ENCODE data around the gene GLT1D1.
"Not testable (repeated sequence)": the region's sequence is repeated elsewhere in the genome, so short reads cannot be mapped to it uniquely, and the experiment has no call there.

The GLT1D1 gene

DNA sequence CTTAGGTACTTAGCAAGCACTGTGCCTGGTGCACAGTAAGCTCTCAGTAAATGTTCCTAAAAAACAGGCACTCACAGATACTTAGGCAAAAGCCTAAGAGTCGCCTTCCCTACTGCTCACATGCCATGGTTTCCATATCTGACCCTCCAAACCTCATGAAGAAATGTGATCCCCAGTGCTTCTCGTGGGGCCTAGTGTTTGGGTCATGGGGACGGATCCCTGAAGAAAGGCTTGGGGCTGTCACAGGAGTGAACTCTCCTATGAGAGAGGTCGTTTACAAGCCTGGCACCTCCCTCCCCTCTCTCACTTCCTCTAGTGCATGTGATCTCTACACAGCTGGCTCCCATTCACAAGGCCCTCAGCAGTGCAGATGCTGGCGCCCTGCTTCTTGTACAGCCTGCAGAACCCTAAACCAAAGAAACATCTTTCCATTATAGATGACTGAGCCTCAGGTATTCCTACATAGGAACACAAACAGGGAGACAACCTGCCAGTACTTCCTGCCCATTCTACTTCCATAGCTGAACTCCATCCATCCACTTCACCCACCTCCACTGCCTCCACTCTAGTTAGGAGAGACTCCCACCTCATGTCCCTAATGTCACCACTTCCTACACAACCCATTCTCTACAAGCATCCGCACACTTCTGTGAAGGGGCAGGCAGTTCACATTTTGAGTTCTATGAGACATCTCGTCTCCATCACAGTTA, 32.4 kb upstream of the GLT1D1 start:
- peak; percentile 29 for DNase-seq

DNA sequence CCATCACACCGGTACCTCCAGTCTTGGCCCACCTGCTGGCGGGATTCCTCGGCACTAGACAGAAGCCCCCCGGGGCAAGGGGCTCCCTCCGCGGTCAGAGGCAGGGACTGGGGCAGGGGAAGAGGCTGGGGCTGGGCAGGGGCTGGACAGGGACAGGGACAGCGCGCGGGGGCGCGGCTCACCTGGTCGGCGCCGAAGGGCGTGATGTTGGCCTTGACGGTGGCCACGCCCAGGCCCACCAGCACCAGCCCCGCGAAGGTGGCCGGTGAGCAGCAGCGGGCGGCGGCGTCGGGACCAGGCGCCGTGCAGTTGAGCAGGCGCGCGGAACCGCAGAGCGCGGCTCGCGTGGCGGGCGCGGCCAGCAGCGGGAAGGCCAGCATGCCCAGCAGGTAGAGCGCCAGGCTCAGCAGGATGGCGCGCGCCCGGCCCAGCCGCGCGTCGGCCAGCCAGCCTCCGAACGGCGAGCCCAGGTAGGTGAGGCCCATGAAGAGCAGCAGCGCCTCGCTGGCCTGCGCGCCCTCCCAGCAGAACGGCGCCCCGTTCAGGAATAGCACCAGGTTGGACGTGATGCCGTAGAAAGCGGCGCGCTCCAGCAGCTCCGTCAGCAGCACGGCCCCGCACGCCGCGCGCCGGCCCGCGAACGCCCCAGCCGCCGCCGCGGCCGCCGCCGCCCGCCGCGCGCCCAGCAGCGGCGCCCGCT, 29.9 kb upstream of the GLT1D1 start:
- DNase-seq = peak; percentile 55

DNA sequence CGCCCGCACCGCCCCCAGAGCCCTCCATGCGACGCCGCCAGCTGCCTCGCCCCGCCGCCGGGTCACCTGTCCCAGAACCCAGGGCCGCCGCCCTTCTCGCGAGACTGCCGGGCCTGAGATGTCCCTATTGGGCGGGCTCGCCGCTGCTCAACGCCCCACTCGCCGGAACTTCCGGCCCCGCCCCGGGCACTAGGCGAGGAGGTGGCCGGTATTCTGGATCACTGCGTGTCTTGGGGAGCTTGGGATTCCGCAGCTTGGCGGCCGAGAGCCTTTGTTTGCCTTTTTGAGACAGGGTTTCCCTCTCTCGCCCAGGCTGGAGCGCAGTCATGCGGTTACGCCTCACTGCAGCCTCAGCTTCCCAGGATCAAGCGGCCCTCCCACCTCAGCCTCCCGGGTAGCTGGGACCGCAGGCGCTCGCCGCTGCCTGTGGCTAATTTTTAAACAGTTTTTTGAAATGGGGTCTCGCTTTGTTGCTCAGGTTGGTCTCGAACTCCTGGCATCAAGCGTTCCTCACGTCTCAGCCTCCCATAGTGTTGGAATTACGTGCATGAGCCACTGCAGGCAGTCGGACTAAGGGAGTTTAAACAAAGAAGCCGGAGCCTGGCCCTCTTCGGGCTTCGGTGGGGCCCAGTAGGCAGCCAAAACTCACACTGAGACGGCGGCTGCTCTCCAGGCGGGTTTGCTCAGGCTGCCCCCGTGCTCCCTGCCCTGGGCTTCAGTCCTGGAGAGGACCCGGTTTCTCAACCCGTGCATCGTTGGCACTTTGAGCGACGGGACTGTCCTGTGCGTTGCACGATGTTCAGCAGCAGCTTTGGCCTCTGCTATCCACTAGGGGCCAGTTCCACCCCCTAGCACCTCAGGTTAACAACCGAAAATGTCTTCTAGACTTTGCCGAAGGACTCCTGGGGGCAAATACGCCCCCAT, 29.1 kb upstream of the GLT1D1 start, which contains the start of gene SLC15A4:
Gene SLC15A4, minus strand, starts transcription at position 43 of the 924 bp plus-strand sequence. Its CDS starts 15 bp downstream, at position 28.
- peak; percentile 95 for DNase-seq

- peak; percentile 31 for DNase-seq
Observed at GRCh38 chr12:128825835-128826234, 27.4 kb upstream of the GLT1D1 start.

DNA sequence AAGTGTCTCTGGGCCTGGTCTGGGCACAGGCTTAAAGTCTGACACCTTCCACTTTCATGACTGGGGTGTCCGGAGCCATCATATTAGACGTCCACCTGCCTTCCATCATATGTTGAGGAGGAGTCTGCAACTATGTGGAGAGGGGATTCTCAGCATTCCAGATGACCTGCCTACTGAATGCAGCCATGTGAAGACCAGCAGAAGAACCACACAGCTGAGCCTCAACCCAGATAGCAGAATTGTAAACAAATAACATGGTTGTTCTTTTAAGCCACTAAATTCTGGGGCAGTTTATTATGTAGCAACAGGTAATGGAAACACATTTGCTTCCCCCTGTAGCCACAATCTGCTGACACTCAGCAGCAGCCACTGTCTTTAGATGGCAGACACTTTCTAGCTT, 25.6 kb upstream of the GLT1D1 start:
- DNase-seq = no peak

- DNase-seq = no peak
Observed at GRCh38 chr12:128829861-128830504, 23.3 kb upstream of the GLT1D1 start.

GRCh38 chr12:128830505-128830893, 22.8 kb upstream of the GLT1D1 start:
- no peak for DNase-seq

DNA sequence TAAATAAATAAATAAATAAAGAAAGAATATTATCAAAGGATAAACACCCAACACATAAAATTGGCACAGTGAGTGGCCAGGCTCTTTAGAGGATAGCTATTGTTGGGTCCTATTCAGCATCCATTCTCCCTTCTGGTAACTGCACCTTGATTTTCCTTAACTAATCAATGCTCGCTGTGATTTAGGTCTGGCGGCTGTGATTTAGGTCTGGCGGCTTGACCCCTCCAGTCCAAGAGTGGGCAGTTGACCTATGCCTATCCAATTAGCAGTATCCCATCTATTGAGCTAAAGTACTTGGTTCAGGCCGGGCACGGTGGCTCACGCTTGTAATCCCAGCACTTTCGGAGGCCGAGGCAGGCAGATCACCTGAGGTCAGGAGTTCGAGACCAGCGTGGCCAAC, 19.9 kb upstream of the GLT1D1 start:
- no peak for DNase-seq

DNA sequence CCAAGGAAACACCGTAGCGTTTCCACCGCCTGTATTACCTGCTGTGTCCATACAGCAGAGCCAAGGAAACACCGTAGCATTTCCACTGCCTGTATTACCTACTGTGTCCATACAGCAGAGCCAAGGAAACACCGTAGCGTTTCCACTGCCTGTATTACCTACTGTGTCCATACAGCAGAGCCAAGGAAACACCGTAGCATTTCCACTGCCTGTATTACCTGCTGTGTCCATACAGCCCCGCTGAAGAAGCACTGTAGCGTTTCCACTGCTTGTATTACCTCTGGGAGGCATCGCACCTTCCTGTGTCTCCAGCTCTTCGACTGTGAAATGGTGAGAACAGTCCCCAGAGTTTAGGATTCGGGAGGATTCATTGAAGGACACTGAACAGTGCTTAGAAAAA, 13.4 kb upstream of the GLT1D1 start:
- not testable (repeated sequence) for DNase-seq

DNA sequence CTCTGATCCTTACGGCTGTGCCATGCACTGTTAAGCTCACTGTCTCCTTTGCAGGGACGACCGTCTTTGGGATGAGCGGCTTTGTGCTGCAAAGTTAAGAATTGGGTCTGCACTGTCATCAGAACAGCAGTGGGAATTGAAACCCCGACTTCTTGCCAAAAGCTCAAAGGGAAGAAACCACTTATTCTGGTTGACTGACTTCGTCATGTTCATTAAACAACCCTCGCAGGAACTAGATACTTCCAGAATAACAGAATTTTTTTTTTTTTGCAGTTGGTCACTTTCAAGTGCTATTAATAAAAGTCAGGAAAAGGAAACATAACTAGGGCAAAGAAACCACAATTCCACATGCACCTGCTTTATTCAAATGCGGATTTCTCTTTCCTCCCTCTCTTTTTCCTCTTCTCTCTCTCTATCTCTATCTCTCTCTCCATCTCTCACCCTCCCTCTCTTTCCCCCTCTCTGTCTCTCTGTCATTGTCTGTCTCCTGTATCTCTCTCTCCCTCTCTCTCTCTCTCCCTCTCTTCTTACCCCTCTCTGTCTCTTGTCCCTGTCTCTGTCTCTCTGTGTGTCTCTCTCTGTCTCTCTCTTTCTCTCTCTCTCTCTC, 12.3 kb upstream of the GLT1D1 start:
- no peak for DNase-seq

- DNase-seq = no peak
Observed at GRCh38 chr12:128842579-128842978, 10.7 kb upstream of the GLT1D1 start.

DNA sequence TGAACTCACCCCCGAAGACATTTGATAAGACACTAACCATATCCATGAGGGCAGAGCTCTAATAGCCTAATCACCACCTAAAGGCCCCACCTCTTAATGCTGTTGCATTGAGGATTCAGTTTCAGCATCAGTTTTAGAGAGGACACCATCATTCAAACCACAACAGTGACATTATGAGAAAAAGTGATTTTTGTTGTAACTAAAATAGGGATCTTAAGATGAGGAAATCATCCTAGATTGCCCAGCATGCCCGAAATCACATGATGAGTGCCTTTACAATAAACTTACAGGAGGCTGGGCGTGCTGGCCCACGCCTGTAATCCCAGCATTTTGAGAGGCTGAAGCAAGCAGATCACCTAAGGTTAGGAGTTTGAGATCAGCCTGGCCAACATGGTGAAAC, 9.7 kb upstream of the GLT1D1 start:
- no peak for DNase-seq

- DNase-seq = no peak
Observed at GRCh38 chr12:128844031-128844635, 9.1 kb upstream of the GLT1D1 start.

DNA sequence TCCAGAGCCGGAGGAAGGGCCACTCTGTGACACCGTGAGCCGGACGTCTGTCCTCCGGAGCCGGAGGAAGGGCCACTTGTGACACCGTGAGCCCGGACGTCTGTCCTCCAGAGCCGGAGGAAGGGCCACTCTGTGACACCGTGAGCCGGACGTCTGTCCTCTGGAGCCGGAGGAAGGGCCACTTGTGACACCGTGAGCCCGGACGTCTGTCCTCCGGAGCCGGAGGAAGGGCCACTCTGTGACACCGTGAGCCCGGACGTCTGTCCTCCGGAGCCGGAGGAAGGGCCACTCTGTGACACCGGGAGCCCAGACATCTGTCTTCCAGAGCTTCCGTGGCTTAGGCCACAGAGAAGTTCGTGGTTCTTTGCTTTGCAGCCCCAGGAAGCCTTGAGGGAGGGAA, 6.6 kb upstream of the GLT1D1 start:
- not testable (repeated sequence) for DNase-seq

DNA sequence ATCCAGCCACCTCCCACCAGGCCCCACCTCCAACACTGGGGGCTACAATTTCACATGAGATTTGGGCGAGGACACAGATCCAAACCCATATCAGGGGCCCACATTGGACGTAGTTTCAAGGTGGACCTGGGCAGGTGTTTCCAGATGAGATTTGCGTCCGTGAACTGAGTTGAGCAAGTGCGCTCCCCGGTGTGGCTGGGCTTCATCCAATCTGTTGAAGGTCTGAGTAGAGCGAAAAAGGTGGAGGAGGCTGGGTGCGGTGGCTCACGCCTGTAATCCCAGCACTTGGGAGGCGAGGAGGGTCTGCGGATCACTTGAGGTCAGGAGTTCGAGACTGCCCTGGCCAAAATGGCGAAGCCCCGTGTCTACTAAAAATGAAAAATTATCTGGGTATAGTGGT, 4.9 kb upstream of the GLT1D1 start:
- no peak for DNase-seq

- not testable (repeated sequence) for DNase-seq
Observed at GRCh38 chr12:128849806-128850205, 3.5 kb upstream of the GLT1D1 start.

DNA sequence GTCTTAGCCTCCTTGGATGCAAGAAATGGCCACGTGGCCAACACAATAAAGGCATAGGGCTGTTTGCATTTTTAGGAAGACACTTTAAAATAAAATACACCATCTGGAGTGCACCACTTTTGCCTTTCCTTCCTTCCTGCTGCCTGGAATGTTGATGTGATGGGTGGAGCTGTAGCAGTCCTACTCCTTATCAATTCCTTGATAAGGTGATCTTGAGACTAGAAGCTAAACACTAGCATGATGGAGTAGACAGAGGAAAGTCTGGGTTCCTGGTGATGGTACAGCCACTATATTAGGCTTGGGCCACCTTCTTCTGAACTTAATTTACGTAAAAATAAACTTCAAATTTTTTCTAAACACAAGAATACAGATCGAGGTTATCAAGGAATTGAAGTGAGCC, 2.9 kb upstream of the GLT1D1 start:
- no peak for DNase-seq

- DNase-seq = not testable (repeated sequence)
Observed at GRCh38 chr12:128851429-128851828, 1.8 kb upstream of the GLT1D1 start.

DNA sequence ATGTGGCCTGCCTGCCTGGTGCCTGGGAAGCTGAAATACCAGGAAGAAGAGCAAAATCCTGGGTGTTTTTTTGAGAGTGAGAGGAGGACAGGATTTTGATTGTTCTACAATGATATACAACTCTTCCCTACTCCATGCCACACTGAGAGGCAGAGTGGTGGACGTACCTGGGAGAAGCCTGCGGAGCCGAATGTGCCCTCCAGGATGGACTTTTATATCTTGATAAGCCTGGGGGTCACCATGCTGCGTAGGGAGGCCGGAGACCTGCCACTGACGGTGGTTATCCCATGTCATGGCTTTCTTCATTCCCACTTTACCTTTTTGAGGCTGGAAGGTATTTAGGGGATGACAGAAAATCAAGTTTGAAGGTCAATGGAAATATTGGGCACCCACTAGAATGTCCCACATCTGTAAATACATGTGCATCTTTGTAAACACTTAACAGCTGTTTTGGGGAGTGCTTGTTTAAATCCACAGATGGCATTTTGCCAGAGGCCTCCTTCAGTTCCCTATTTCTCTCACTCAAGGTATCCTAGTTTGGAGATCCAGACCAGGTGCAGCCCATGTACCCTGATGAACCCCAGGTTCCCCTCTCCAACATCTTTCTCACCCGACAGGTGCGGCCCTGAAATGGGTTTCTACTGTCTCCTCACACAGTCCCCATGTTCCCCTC, 1.1 kb upstream of the GLT1D1 start:
- DNase-seq = no peak

DNA sequence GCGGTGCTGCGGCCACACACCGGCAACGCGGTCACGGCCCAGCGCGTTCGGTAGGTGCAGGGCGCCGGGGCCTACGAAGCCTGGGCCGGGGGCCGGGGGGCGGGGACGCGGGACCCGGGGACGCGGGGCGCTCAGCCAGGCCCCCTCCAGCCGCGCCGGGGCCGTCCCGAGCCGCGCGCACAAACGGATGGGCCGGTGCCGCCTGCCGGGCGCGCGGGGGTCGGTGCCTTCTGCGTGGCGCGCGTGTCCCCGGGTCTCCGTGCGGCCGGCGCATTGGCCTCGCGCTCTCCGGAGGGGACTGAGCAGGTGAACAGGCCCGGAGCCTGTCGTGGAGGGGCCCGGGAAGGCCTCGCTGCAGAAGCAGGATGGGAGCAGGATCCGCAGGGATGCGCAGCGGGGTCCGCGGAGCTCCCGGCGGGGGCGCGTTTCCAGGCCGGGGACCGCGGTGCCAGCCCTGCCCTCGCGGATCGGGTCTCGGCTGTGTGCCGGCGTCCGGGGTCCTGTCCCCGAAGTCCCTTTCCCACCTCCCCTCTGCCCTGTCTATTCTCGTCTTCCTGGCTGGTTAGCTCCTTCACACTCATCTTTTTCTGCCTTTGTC, 421 bp downstream of the GLT1D1 start:
- no peak for DNase-seq
